Stimulated activated CD8-positive, alpha-beta memory T cell treated with anti-CD3 and anti-CD28 coated beads, Interleukin-15, amount 100 ng/mL, for 4 hours (primary cell): ENCODE results near the gene RASGRF1.
"Not testable (repeated sequence)": the region's sequence is repeated elsewhere in the genome, so short reads cannot be mapped to it uniquely, and the experiment has no call there.

ENCODE experiments used
- DNase-seq, 2 donors: peaks; one replicate each; pipeline ENCODE4 v3.0.0-alpha.2; 2020; ENCODE audit warnings: low read depth in 2 of 2

The RASGRF1 gene

DNA sequence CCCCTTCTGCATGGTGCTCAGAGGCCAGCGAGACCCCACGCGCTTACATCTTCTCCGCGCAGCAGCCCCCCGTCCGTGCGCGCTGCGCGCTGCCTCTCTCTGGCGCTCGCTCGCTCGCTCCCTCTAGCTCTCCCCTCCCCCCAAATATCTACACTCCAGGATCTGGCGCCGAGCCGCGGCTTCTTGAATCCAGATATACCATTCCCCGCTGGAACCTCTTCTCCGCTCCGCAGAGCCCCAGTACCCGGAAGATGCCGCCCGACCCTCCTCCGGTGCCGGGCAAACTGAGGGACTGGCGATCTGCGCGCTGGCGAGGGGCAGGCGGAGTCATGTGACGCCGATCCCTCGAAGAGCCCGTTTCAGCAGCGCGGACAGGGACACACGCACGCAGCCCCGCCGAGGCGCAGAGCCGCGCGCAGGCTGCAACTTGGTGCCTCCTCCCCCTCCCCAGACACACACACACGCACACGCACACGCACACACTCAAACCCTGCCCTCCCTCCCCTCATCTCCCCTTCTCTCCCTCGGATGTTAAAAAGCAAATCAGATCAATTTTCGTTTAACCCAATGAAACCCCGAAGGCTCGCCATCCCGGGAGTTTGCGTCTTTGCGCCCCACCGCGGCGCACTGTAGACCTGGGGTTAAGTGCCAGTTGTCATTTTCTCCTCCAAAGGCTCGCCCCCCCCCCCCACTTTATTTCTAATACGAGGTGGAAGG lies at the start of gene RASGRF1:
Gene RASGRF1, minus strand, starts transcription at position 294 of the 717 bp plus-strand sequence. Its CDS starts 282 bp downstream, at position 12.
- no peak for DNase-seq

DNA sequence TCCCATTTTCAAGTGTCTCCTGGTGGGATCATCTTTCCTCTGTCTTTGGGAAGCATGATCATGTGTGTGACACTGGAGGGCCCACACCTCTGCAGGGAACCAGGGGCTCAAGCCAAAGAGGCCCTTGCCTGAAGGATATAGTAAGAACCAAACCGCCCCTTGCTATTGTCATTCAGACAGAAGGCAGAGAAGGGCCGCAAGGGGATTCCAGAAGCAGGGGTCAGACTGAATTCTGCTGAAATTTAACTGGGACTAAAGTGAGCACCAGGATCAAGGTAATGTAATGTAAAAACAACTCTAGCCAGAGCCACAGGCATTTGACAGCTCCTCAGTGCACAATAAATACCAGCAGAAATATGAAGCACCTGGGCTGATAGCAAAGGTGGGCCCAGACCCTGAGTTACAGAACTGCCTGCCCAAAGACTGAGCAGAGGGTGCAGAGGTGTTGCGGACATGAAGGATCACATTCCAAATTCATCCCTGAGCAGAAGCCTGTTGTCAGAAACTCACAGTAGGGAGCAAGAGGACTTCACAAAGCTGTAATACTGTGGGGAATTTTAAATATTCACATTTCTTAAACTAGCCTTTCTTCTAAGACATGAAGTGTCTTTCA lies 46.0 kb upstream of the RASGRF1 start:
- DNase-seq = no peak

DNA sequence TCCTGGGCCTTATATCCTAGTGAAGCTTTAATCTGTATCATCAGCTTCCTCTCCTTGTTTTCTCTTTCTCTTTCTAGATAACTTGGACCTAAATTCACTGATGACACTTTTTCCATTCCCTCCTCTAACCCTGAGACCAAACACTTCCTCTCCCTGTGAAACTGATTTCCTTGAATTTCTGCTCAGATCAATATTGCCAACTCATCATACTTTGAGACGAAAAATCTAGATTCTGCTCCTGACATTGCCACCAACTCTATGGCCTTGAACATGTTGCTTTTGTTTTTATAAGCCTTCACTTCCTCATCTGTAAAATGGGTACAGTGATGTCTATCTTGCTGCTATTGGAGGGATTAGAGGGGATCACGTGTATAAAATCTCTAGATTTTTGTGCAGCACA lies 42.7 kb upstream of the RASGRF1 start:
- no peak for DNase-seq

DNA sequence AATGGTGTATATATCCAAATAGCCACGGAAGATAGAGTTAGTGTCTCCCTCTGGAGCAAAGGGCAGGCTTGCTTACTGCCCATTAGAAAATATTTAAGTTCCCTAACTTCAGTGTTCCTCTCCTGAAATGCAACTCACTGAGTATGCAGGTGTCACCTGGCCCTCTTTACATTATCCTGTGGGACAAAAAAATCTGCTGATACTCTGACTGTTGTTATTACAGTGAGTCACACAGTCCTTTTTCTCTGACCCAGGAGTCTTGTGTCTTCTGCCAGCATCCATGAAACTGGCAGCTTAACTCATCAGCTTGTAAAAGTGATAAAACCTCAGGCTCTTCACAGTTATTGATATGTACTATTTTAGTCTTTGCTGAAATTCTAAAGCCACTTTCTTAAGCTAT lies 42.2 kb upstream of the RASGRF1 start:
- no peak for DNase-seq

- no peak for DNase-seq
Measured at GRCh38 chr15:79132361-79132760, 41.8 kb upstream of the RASGRF1 start.

- no peak for DNase-seq
Measured at GRCh38 chr15:79130535-79131130, 40.1 kb upstream of the RASGRF1 start.

- no peak for DNase-seq
Measured at GRCh38 chr15:79129235-79129634, 38.7 kb upstream of the RASGRF1 start.

DNA sequence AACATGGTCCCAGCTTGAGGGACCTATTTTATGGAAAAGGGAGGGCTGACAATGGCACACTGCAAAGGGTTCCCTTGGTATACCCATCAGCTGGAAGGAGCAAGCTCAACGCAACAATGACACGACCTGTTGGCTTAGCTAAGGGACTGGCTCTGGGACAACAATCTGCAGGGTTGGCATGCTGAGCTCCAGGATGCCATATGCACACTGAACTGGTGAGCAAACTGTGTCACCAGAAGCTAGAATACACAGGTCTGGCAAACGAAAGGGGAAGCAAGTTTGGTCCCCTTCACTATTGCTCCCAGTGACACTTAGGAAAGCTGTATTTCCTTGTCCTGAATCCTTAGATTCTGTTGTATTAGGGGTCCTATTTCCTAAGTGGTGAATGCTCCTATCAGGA lies 38.0 kb upstream of the RASGRF1 start:
- DNase-seq = no peak

DNA sequence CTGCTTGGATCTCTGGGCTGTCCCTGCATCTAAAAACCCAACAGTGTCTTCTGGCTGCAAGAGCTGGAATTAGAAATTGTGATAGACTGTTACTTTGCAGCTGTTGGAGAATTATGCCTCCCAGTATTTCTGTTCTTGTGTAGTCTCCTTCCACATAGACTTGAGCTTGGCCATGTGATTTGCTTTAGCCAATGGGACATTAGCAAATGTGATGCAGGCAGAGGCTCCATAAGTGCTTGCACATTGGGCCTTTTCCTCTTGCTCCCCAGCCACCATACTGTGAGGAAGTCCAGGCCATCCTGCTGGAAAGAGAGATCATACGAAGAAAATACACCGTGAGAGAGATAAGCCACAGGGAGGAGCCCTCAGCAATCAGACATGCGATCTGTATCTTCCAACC lies 33.8 kb upstream of the RASGRF1 start:
- DNase-seq = no peak

GRCh38 chr15:79122991-79123390 lies 32.4 kb upstream of the RASGRF1 start:
- DNase-seq = no peak

GRCh38 chr15:79122391-79122790 lies 31.8 kb upstream of the RASGRF1 start:
- no peak for DNase-seq

GRCh38 chr15:79121571-79121970 lies 31.0 kb upstream of the RASGRF1 start:
- no peak for DNase-seq

DNA sequence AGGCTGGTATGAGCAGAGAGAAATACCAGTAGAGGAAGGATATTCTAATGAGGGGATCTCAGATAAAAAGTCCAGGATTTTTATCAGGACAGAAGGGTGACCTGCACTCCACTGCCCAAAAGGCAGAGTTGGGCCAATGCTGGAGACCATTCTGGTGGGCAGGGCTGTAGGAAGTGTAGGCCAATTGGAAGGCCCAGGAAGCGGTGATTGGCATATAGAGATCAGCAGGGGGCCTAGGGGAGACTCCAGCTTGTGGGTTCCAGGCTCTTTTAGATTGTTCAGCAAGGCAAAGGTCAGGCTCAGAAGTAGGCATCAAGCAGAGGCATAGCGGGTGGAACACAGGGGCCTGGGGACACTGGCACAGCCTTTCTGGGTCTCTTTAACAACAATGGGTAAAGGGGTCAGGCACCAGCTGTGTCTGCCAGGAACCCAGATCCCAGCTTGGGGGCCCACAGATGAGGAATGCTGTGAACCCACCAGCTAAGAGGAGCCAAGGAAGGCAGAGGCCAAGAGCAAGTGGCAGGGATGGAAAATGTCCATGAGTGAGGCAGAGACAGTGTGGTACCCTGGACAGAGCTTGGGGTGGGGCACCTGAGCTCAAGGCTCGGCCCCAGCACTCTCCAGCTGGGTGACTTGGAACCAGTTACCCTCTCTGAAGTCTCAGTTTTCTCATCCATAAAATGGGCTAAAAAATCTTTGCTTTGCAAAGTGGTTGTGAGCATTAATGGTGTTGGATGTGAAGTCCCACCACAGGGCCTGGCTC lies 27.0 kb upstream of the RASGRF1 start:
- no peak for DNase-seq

DNA sequence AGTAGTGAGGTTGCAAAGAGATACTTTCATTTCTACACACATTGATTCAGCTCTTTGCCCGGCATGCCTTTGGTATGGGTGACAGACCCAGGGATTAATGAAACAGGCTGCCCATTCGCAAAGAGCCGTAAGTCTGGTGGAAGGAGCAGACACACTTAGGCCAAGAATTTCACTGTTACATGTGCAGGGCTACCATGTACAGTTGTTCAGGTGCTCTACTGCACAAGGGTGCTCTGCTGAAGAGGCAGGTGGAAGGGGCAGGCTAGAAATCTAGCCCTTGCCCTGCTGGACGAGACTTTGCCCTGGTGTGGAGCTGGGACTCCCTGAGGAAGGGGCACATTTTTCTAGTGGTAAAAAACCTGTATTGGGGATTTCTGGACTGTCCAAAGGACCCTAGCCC lies 26.2 kb upstream of the RASGRF1 start:
- no peak for DNase-seq

- no peak for DNase-seq
Measured at GRCh38 chr15:79115986-79116665, 25.5 kb upstream of the RASGRF1 start.

- no peak for DNase-seq
Measured at GRCh38 chr15:79113831-79114230, 23.3 kb upstream of the RASGRF1 start.

DNA sequence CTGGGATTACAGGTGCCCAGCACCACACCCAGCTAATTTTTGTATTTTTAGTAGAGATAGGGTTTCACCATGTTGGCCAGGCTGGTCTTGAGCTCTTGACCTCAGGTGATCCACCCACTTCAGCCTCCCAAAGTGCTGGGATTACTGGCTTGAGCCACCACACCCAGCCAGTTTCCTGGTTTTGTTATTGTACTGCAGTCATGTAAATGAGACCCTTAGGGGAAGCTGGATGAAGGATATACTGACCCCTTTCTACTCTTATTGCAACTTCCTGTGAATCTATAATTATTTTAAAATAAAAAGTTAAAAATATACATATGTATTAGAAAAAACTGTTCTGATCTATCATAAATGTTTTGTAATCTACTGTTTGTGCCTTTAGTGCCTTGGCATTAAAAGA lies 20.8 kb upstream of the RASGRF1 start:
- not testable (repeated sequence) for DNase-seq

DNA sequence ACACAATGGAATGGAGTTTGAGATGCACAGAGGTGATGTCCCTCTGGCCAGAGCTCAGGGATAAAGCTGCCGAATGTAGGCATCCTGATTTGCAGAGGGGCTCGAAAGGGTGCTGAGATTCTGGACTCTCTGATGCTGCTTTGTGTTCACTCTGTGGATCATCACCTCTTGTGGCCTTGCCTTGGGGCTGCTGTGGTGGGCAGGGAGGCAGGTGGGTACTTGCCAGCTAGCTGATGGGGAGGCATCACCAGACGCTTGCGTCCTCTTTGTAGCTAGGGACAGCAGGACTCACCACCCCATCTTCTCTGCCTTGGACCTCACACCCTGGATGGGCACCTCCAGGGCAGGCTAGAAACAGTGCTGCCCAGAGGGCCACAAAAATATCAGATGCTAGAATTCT lies 14.6 kb upstream of the RASGRF1 start:
- DNase-seq = no peak

DNA sequence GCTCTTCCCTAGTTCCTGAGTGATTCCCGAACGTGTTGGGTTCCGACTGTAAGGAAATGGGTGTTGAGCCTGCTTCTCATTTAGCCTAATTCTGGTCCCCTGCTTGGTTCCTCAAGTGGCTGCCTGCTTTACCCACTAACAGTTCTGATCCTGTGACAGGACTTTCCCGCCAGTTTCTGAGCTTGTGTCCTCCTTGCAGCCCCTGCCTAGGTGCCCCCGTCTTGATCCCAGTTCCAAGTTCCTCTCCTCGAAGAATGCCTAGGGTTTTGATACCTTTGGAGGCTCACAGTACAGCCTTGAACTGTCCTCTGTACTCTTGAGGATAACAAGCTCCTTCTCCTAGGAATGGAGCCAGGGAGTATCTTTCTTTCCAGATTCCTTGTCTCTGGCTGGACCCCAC lies 12.0 kb upstream of the RASGRF1 start:
- DNase-seq = no peak

- DNase-seq = no peak
Measured at GRCh38 chr15:79101866-79102581, 11.4 kb upstream of the RASGRF1 start.

GRCh38 chr15:79099692-79100091 lies 9.1 kb upstream of the RASGRF1 start:
- no peak for DNase-seq
